ENCODE measurements around the gene APOBEC3F.
"Not testable (repeated sequence)": the region's sequence is repeated elsewhere in the genome, so short reads cannot be mapped to it uniquely, and the experiment has no call there.

The APOBEC3F gene

GRCh38 chr22:39040538-39041296 lies at the start of gene APOBEC3F:
TSS of gene APOBEC3F (plus strand) at chr22:39040864. CDS start at chr22:39040961, 97 bp downstream.
- peak; percentile 22 for DNase-seq (ENCODE audit: low read depth, low spot score)

- DNase-seq (ENCODE audit: low read depth, low spot score), result not testable (repeated sequence)
These were observed 47.7 kb upstream of the APOBEC3F start for GRCh38 chr22:38992871-38993371.

- DNase-seq (ENCODE audit: low read depth, low spot score), result no peak
These were observed 44.6 kb upstream of the APOBEC3F start for GRCh38 chr22:38996105-38996504.

- no peak for DNase-seq (ENCODE audit: low read depth, low spot score)
These were observed 43.1 kb upstream of the APOBEC3F start for GRCh38 chr22:38997518-38997917.

DNA sequence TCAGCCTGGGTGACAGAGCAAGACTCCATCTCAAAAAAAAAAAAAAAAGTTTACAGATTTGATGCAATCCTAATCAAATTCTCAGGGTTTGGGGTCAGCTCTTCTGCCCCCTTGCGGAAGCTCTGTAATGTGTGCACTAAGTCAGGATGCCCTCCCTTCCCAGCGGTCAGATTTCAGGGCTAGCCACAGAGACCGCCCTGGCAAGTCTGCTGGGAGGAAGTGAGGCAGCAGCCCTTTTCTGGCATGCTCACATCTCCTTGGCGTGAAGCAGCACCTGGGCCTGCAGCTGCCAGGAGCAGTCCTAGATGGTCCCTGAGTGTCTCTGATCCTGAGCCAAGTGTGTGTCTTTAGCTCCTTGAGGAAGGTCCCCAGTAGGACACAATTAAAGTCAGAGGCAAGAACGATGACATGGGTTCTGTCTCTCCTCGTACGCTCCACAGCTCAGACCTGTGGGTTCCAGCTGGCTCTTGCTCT lies 37.5 kb upstream of the APOBEC3F start:
- DNase-seq (ENCODE audit: low read depth, low spot score), result peak; percentile 43

DNA sequence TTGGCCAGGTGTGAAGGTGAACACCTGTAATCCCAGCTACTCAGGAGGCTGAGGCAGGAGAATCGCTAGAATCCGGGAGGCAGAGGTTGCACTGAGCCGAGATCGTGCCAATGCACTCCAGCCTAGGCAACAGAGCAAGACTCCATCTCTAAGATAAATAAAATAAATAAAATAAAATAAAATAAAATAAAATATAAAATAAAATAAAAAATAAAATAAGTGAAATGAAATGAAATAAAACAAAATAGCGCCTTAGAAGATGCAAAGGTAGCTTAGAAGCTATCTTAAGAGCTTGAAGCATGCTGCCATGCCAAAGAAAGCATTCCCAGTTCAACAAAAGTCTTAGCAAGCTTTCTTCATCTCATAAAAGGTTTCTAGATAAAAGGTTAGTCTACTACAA lies 33.5 kb upstream of the APOBEC3F start:
- DNase-seq (ENCODE audit: low read depth, low spot score), result no peak

- not testable (repeated sequence) for DNase-seq (ENCODE audit: low read depth, low spot score)
These were observed 32.3 kb upstream of the APOBEC3F start for GRCh38 chr22:39008271-39008850.

- no peak for DNase-seq (ENCODE audit: low read depth, low spot score)
These were observed 29.7 kb upstream of the APOBEC3F start for GRCh38 chr22:39010946-39011345.

- DNase-seq (ENCODE audit: low read depth, low spot score), result no peak
These were observed 27.8 kb upstream of the APOBEC3F start for GRCh38 chr22:39012533-39013511.

GRCh38 chr22:39013561-39013941 lies 27.1 kb upstream of the APOBEC3F start:
- not testable (repeated sequence) for DNase-seq (ENCODE audit: low read depth, low spot score)

- peak; percentile 41 for DNase-seq (ENCODE audit: low read depth, low spot score)
These were observed 26.5 kb upstream of the APOBEC3F start, which contains the start of gene APOBEC3C for GRCh38 chr22:39013942-39014722. TSS of gene APOBEC3C (plus strand) at chr22:39014257. CDS start at chr22:39014363, 106 bp downstream.

GRCh38 chr22:39014723-39015121 lies 25.9 kb upstream of the APOBEC3F start:
- not testable (repeated sequence) for DNase-seq (ENCODE audit: low read depth, low spot score)

DNA sequence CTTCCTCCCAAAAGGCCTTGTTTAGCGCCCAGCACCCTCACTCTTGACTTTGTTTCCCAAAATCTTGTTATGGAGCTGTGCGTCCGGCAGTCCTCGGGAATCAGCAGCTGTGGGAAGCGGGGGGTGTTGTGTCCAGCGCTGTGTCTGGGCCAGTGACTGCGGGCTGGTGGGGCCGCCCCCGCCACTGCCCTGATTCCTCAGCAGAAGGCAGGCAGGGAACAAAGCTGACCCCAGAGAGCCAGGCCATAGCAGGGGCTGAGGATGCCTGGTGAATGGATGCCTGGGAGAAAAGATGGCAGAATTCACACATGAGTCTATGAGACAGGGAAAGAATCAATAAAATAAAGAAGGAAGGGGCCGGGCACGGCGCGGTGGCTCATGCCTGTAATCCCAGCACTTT lies 24.1 kb upstream of the APOBEC3F start:
- DNase-seq (ENCODE audit: low read depth, low spot score), result no peak

- no peak for DNase-seq (ENCODE audit: low read depth, low spot score)
These were observed 22.9 kb upstream of the APOBEC3F start for GRCh38 chr22:39017596-39018365.

GRCh38 chr22:39020021-39020651 lies 20.5 kb upstream of the APOBEC3F start:
- not testable (repeated sequence) for DNase-seq (ENCODE audit: low read depth, low spot score)

DNA sequence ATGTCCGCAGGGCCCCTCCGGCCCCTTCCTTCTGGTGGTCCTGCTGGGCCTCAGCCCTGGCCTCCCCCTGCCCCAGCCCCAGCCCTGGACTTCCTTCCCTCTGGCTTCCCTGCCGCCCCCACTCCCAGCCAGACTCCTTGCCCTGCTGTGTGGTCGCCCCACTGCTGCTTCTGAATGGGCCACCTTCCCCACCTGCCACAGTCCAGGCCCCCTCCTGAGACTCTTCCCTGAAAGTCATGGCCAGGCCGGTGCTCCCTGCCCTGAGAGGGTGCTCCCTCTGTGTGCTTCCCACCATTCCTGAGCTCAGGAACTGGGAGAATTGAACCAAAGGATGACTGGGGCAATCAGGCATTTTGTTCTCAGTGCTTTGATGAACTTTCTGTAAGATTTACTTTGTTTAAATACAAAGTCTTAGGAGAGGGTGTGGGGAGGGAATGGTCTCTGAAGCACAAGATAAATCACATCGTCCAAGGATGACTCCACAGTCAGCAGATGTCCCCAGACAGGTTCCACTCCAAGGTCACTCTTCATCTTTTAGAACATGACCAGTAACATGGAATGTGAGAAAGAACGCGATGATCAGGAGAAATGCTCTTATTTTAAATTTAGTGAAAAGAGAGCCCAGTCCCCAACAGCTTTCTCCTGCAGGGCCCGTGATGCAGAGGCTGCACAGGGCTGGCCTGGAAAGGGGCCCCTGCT lies 19.0 kb upstream of the APOBEC3F start:
- DNase-seq (ENCODE audit: low read depth, low spot score), result no peak

DNA sequence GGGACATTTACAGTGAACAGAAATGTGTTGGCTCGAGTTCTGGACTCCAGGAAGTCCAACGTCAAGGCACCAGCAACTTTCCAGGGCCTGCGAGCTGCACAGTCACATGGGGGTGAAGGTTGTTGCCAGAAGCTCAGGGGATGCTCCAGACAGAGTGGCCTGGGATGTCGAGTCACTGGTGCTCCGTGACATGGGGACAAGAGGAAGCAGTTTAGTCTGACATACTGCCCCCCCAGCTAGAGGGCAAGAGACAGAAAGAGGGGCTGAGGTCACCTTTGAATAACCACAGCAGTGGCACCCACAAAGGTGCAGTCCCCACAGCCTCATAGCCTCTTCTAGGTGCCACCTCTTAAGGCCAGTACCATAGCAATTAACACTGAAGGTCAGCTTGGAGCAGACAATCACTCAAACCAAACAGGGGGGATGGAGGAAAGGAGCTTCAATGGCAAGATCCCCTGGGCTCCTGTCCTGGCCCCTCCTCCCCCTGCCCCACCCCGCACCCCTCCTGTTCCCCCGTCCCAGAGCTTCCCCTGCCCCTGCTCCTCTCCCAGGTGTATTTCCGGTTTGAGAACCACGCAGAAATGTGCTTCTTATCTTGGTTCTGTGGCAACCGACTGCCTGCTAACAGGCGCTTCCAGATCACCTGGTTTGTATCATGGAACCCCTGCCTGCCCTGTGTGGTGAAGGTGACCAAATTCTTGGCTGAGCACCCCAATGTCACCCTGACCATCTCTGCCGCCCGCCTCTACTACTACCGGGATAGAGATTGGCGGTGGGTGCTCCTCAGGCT lies 15.9 kb upstream of the APOBEC3F start:
- no peak for DNase-seq (ENCODE audit: low read depth, low spot score)

DNA sequence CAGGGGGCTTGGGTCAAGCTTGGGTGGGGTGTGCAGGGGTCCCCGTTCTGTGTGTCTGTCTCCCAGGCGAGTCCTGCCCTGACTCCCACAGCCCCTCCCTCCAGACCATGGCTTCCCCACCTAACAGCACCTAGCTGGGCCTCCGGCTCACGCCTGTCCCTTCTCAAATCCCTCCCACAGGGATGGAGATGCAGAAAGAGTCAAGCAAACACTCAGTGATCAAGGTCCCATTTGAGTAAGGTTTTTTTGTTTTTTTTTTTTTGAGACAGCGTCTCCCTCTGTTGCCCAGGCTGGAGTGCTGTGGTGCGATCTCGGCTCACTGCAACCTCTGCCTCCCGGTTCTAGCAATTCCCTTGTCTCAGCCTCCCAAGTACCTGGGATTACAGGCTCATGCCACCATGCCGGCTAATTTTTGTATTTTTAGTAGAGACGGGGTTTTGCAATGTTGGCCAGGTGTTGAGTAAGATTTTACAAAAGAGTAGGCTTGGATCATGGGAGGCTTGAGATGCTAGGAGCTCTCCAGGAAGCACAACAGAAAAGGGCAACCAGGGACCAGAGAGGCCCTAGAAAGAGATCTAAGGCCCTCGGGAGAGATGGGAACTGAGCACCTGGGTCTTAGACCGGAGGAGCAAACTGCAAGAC lies 14.0 kb upstream of the APOBEC3F start:
- no peak for DNase-seq (ENCODE audit: low read depth, low spot score)
